HG03575 (cell line): ENCODE data around the gene CYP2A7.
"Not testable (repeated sequence)": the region's sequence is repeated elsewhere in the genome, so short reads cannot be mapped to it uniquely, and the experiment has no call there.

Source experiments
- ATAC-seq: cut with Tn5 transposase; IDR thresholded peaks from one replicate; pipeline ENCODE4 v1.9.1; 2021; ENCODE audit not compliant: unreplicated experiment, insufficient number of reproducible peaks, low FRiP score; ENCODE audit errors: extremely low read depth

CYP2A7 gene

DNA sequence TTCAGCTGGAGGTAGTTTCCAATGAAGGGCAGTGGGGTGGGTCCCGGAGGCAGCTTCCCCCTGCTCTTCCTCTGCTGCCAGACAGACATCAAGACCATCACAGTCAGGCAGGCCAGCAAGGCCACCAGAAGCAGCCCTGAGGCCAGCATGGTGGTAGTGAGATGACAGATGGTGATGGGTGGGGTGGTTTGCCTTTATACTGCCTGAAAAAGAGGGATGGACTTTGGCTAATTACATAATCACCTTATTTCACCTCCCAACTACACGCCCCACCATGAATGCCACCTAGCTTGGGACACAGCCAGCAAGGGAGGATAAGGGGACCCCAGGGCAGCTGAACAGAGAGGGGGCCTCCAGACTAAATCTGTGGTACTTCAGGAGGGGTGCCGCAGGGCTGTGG lies at the start of gene CYP2A7:
TSS of gene CYP2A7 (minus strand) at position 170 of the 400 bp plus-strand sequence. CDS start at position 149, 21 bp downstream.
- not testable (repeated sequence) for ATAC-seq

GRCh38 chr19:40930799-40931198 lies 48.8 kb upstream of the CYP2A7 start:
- not testable (repeated sequence) for ATAC-seq

DNA sequence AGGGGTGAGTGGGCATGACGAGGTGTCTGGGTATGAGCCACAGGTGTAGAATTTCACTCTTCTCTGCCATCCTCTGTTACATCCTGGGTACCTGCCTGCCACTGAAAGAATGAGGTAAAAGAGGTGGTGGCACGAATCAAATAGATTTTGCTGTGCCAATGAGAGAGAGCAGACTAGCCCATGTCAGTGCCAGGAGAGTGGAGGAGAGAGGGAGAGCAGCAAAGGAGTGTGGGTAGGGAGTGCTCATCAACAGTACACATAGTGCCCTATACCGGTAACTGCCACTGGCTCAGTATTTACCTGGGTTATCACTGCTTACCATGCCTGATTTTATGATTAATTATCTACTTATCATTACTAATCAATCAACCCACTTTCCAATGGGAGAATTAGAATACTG lies 47.9 kb upstream of the CYP2A7 start:
- ATAC-seq, result not testable (repeated sequence)

- no peak for ATAC-seq
Measured at GRCh38 chr19:40928850-40929249, 46.8 kb upstream of the CYP2A7 start.

GRCh38 chr19:40927567-40927966 lies 45.5 kb upstream of the CYP2A7 start:
- no peak for ATAC-seq

DNA sequence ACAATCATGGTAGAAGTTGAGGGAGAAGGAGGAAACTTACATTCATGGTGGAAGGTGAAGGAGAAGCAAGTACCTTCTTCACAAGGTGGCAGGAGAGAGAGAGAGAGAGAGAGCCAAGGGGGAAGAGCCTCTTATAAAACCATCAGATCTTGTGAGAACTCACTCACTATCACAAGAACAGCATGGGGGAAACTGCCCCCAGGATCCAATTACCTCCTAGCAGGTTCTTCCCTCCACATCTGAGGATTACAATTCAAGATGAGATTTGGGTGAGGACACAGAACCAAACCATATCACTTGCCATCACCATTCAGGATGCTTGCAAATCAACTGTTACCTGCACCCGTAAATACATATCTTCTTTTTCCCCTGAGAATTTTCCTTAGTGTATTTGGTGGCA lies 44.2 kb upstream of the CYP2A7 start:
- not testable (repeated sequence) for ATAC-seq

DNA sequence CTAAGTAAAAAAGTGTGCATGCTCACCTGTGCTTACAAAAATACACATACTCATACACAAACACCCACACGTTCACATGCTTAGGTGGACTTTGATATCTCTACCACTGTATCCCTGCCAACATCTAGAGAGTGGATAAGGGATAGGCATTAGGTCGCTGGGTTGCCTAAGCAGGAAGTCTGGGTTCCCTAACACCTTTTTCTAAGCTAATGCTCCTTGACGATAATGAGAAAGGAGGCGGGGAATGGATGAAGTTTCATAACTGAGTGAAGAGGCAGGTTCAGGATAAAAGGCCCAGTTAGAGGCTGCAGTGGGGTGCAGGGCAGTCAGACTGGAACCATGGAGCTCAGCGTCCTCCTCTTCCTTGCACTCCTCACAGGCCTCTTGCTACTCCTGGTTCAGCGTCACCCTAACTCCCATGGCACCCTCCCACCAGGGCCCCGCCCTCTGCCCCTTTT lies 41.9 kb upstream of the CYP2A7 start:
- no peak for ATAC-seq

DNA sequence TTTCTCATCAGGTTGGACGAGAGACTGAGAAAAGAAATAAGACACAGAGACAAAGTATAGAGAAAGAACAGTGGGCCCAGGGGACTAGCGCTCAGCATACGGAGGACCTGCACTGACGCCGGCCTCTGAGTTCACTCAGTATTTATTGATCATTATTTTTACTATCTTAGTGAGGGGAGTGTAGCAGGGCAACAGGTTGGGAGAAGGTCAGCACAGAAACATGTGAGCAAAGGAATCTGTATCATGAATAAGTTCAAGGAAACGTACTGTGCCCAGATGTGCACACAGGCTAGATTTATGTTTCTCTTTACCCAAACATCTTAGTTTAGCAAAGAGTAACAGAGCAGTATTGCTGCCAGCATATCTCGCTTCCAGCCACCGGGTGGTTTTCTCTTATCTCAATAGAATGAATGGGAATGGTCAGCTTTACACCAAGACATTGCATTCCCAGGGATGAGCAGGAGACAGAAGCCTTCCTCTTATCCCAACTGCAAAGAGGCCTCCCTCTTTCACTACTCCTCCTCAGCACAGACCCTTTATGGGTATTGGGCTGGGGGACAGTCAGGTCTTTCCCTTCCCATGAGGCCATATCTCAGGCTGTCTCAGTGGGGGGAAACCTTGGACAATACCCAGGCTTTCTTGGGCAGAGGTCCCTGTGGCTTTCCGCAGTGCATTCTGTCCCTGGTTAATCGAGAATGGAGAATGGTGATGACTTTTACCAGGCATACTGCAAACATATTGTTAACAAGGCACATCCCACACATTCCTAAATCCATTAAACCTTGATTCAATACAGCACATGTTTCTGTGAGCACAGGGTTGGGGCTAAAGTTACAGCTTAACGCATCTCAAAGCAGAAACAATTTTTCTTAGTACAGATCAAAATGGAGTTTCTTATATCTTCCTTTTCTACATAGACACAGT lies 40.5 kb upstream of the CYP2A7 start:
- not testable (repeated sequence) for ATAC-seq

GRCh38 chr19:40921005-40921897 lies 39.2 kb upstream of the CYP2A7 start:
- ATAC-seq, result no peak

GRCh38 chr19:40920300-40921004 lies 38.4 kb upstream of the CYP2A7 start:
- no peak for ATAC-seq

- not testable (repeated sequence) for ATAC-seq
Measured at GRCh38 chr19:40919530-40920299, 37.7 kb upstream of the CYP2A7 start.

GRCh38 chr19:40918303-40918702 lies 36.3 kb upstream of the CYP2A7 start:
- not testable (repeated sequence) for ATAC-seq

GRCh38 chr19:40908976-40909375 lies 26.9 kb upstream of the CYP2A7 start:
- no peak for ATAC-seq

DNA sequence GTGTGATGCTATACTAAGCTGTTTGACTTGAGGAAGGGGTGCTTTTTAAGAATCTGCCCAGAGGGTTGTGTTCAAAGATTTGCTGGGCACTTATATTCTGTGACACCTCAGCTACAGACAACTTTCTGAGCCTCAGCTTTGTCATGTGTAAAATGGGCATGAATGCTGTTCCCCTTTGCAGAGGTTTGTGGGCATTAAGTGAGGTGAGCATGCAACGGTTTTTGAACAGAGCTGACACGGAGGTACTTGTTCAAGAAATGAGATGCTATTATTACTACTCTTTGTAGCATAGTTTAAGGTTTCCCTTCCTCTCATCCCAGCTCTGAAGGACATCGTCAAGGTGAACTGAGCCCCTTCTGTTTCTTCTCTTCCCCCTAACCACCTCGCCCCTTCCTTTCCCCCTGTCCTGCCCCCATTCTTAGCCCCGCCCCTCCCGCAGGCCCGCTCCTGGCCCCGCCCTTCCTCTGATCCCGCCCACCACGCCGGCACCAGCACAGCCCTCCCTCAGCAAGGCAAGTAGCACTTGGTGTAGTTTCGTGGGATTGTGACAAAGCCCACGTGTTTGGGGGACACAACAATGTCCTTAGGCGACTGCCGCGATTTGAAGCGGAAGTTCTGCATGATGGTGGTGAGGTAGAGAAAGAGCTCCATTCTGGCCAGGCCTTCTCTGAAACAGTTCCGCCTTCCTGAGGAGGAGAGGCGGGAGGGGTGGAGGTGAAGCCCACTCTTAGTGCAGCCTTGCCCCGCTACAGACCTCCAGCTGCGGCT lies 26.1 kb upstream of the CYP2A7 start:
- ATAC-seq, result no peak

DNA sequence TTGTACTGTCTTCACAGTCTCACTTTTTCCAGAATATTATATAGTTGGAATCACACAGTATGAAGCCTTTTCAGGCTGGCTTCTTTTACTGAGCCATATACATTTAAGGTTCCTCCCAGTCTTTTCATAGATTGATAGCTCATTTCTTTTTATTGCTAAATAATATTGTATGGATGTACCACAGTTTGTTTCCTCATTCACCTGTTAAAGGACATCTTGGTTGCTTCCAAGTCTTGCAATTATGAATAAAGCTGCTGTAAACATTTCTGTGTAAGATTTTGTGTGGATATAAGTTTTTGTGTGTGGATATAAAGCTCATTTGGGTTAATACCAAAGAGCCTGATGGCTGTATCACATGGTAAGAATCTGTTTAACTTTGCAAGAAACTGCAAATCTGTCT lies 24.5 kb upstream of the CYP2A7 start:
- ATAC-seq, result no peak

DNA sequence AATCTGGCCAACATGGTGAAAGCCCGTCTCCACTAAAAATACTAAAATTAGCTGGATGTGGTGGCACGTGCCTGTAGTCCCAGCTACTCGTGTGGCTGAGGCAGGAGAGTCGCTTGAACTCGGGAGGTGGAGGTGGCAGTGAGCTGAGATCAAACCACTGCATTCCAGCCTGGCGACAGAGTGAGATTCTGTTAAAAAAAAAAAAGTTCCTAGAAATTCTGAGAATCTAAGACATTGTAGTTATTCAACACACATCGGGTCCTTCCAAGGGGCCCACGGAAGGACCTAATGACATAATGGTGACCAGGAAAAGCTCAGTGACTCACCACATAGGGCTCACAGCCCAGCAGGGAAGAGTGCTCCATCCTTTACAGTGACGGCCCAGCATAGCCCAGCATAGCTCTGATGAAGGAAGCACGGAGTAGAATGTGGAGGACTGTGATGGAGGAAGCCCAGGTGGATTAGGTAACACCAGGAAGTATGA lies 22.7 kb upstream of the CYP2A7 start:
- ATAC-seq, result not testable (repeated sequence)

DNA sequence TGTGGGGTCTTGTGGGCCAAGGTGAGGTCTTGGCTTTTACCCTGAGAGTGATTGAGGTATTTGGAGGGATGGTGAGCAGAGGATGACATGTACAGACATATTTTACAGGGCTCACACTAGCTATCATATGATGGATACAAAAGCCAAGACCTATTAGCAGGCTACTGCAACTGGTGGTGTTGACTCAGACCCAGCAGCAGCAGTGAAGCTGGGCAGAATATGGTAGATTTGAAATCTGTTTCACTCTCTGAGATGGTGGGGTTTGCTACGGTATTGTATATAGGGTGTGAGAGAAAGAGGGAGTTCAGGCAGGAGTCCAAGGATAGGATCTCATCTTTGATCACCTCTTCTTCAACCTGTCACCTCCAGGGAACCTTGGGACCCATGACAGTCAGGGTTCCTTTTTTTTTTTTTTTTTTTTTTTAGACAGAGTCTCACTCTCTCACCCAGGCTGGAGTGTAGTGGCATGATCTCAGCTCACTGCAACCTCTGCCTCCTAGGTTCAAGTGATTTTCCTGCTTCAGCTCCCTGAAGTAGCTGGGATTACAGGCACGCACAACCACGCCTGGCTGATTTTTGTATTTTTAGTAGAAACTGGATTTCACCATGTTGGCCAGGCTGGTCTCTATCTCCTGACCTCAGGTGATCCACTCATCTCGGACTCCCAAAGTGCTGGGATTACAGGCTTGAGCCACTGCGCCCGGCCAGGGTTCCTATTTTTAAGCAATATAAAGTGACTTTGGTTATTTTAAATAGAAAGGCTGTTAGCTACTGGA lies 20.1 kb upstream of the CYP2A7 start:
- ATAC-seq, result not testable (repeated sequence)
